H1 (cell line): Measurements from ENCODE around the gene CTIF. TPM values are rescaled to one million over a fixed set of nuclear protein-coding genes. Genes with fewer than 3 reads are reported as not detected.

Experiments used
- CTCF ChIA-PET: fragments of 300-600 bp; sonication (Branson Sonifier 250); formaldehyde crosslinking; loops from one replicate; lab custom pipeline; 2021; ENCODE audit not compliant: partially characterized antibody; lab: Charles Lee
- POLR2A ChIA-PET: fragments of 300-600 bp; sonication (Branson Sonifier 250); formaldehyde crosslinking; loops from one replicate; lab custom pipeline; 2021; ENCODE audit warnings: inconsistent platforms; ENCODE audit not compliant: partially characterized antibody; lab: Charles Lee
- DNase-seq, 2 experiments: peaks; one replicate each; pipeline versions ENCODE4 v3.0.0 to v3.0.0-alpha.2; 2010 to 2022; ENCODE audit warnings: low spot score in 2 of 2, low read depth in 1 of 2, mixed read lengths in 1 of 2
- FAIRE-seq: peaks from 2 replicates; lab custom pipeline; 2011; peaks lifted over from hg19 to GRCh38; lab: Jason Lieb, UNC
- H2AFZ ChIP-seq: 2 replicates; pipeline ENCODE4 v1.8.1; 2012; ENCODE audit warnings: low read length, inconsistent platforms
- H2AK5ac ChIP-seq: 2 replicates; pipeline ENCODE4 v1.6.1; 2013; ENCODE audit warnings: low read depth, low read length
- H2BK120ac ChIP-seq: replicated peaks from 2 replicates; pipeline ENCODE3; 2013; ENCODE audit warnings: low read depth, low read length, inconsistent platforms
- H2BK12ac ChIP-seq: 2 replicates; pipeline ENCODE4 v1.6.1; 2013; ENCODE audit warnings: low read depth, low read length
- H2BK15ac ChIP-seq: 2 replicates; pipeline ENCODE4 v1.6.1; 2013; ENCODE audit warnings: low read length
- H2BK20ac ChIP-seq: 2 replicates; pipeline ENCODE4 v1.6.1; 2013; ENCODE audit warnings: low read length
- H2BK5ac ChIP-seq: 2 replicates; pipeline ENCODE4 v1.6.1; 2013; ENCODE audit warnings: low read depth, low read length
- H3K14ac ChIP-seq: 2 replicates; pipeline ENCODE4 v1.6.1; 2013; ENCODE audit warnings: inconsistent platforms; ENCODE audit not compliant: insufficient read length
- H3K18ac ChIP-seq: 2 replicates; pipeline ENCODE4 v1.6.1; 2013; ENCODE audit warnings: low read length; ENCODE audit errors: extremely low read depth
- H3K23ac ChIP-seq: 2 replicates; pipeline ENCODE4 v1.6.1; 2013; ENCODE audit warnings: inconsistent platforms; ENCODE audit not compliant: insufficient read length
- H3K23me2 ChIP-seq: 2 replicates; pipeline ENCODE4 v1.6.1; 2013; ENCODE audit warnings: low read depth, low read length
- H3K27ac ChIP-seq: 2 replicates; pipeline ENCODE4 v1.6.1; 2011; ENCODE audit warnings: low read depth, low read length, inconsistent platforms
- H3K27me3 ChIP-seq, 4 experiments: replicated peaks in 1 of 4; 1 replicate in 1 of 4; 2 replicates in 3 of 4; pipeline versions ENCODE4 v1.6.1 to v1.8.1; 2011 to 2013; ENCODE audit warnings: low read length in 3 of 4, mild to moderate bottlenecking in 3 of 4, inconsistent platforms in 2 of 4, mixed read lengths in 2 of 4, moderate library complexity in 1 of 4; ENCODE audit not compliant: control insufficient read depth in 3 of 4, insufficient read depth in 3 of 4; ENCODE audit errors: extremely low read depth in 1 of 4
- H3K36me3 ChIP-seq, 4 experiments: 2 replicates each; pipeline versions ENCODE4 v1.6.1 to v1.8.1; 2011 to 2013; ENCODE audit warnings: mild to moderate bottlenecking in 4 of 4, low read length in 3 of 4, moderate library complexity in 2 of 4, control low read depth in 1 of 4, inconsistent platforms in 1 of 4; ENCODE audit not compliant: insufficient read depth in 4 of 4, control insufficient read depth in 2 of 4
- H3K4ac ChIP-seq: replicated peaks from 2 replicates; pipeline ENCODE3; 2013; ENCODE audit warnings: low read length, low read depth, mixed read lengths, inconsistent platforms; ENCODE audit not compliant: insufficient read length
- H3K4me1 ChIP-seq, 4 experiments: replicated peaks in 1 of 4; 1 replicate in 1 of 4; 2 replicates in 3 of 4; pipeline versions ENCODE4 v1.6.1 to v1.8.1; 2011 to 2013; ENCODE audit warnings: low read length in 3 of 4, inconsistent platforms in 2 of 4, mixed read lengths in 1 of 4; ENCODE audit not compliant: insufficient read depth in 4 of 4, control insufficient read depth in 3 of 4
- H3K4me2 ChIP-seq, 2 experiments: 2 replicates each; pipeline versions ENCODE4 v1.6.1 to v1.8.1; 2011 to 2013; ENCODE audit warnings: low read depth in 2 of 2, low read length in 2 of 2, control low read depth in 1 of 2, inconsistent platforms in 1 of 2, mild to moderate bottlenecking in 1 of 2; ENCODE audit not compliant: insufficient read depth in 1 of 2
- H3K4me3 ChIP-seq, 4 experiments: fragments of 200-600, 300-600 bp in 1 of 4; sonication (generic), shearing (Covaris generic), sonication (Bioruptor Twin) in 1 of 4; 2 replicates each; pipeline versions ENCODE4 v1.5.1 to v1.8.1; 2011 to 2016; ENCODE audit warnings: low read length in 4 of 4, low read depth in 3 of 4, control low read depth in 2 of 4, inconsistent platforms in 2 of 4, mild to moderate bottlenecking in 2 of 4, mixed read lengths in 1 of 4, moderate library complexity in 1 of 4; ENCODE audit not compliant: insufficient read depth in 2 of 4; ENCODE audit errors: extremely low read depth in 1 of 4
- H3K56ac ChIP-seq: replicated peaks from 2 replicates; pipeline ENCODE3; 2013; ENCODE audit warnings: low read depth, mild to moderate bottlenecking, mixed read lengths, low read length, inconsistent platforms; ENCODE audit not compliant: insufficient read length
- H3K79me1 ChIP-seq: 2 replicates; pipeline ENCODE4 v1.6.1; 2013; ENCODE audit warnings: low read depth, low read length, control low read depth
- H3K79me2 ChIP-seq, 2 experiments: 2 replicates each; pipeline versions ENCODE4 v1.6.1 to v1.8.1; 2012 to 2013; ENCODE audit warnings: low read length in 2 of 2, mild to moderate bottlenecking in 2 of 2, inconsistent platforms in 1 of 2; ENCODE audit not compliant: insufficient read depth in 2 of 2, control insufficient read depth in 1 of 2
- H3K9ac ChIP-seq, 4 experiments: replicated peaks in 1 of 4; 1 replicate in 1 of 4; 2 replicates in 3 of 4; pipeline versions ENCODE4 v1.6.1 to v1.8.1; 2011 to 2013; ENCODE audit warnings: low read depth in 3 of 4, low read length in 3 of 4, control low read depth in 2 of 4, mild to moderate bottlenecking in 2 of 4, moderate library complexity in 2 of 4, inconsistent platforms in 1 of 4; ENCODE audit errors: extremely low read depth in 1 of 4
- H3K9me3 ChIP-seq, 2 experiments: 2 replicates each; pipeline versions ENCODE4 v1.6.1 to v1.8.1; 2012 to 2013; ENCODE audit warnings: mild to moderate bottlenecking in 2 of 2, moderate library complexity in 2 of 2, control low read depth in 1 of 2, inconsistent platforms in 1 of 2, low read depth in 1 of 2, low read length in 1 of 2, mixed read lengths in 1 of 2; ENCODE audit not compliant: insufficient read depth in 2 of 2
- H4K20me1 ChIP-seq, 2 experiments: replicated peaks in 1 of 2; 2 replicates each; pipeline versions ENCODE3 to v1.8.1; 2011 to 2013; ENCODE audit warnings: inconsistent platforms in 2 of 2, low read length in 2 of 2, mild to moderate bottlenecking in 1 of 2; ENCODE audit not compliant: insufficient read depth in 2 of 2, control insufficient read depth in 1 of 2
- H4K5ac ChIP-seq: 2 replicates; pipeline ENCODE4 v1.6.1; 2013; ENCODE audit warnings: low read length, low read depth, mixed read lengths, inconsistent platforms; ENCODE audit not compliant: insufficient read length
- H4K8ac ChIP-seq: 2 replicates; pipeline ENCODE4 v1.8.0; 2013; ENCODE audit warnings: mild to moderate bottlenecking, moderate library complexity, low read length, inconsistent platforms; ENCODE audit not compliant: insufficient read depth; ENCODE audit errors: extremely low read depth
- H4K91ac ChIP-seq: replicated peaks from 2 replicates; pipeline ENCODE3; 2013; ENCODE audit warnings: low read length, mixed read lengths, inconsistent platforms; ENCODE audit not compliant: insufficient read length
- ASH2L ChIP-seq: fragments of 200-600, 300-600 bp; sonication (generic); IDR thresholded peaks from one replicate; pipeline ENCODE4 v1.7.1; 2017; ENCODE audit warnings: low read length
- E2F6 ChIP-seq: IDR thresholded peaks from 2 replicates; pipeline ENCODE4 v1.6.1; 2012; ENCODE audit warnings: inconsistent platforms
- HDAC6 ChIP-seq: IDR thresholded peaks from one replicate; pipeline ENCODE4 v1.7.1; 2012; ENCODE audit warnings: low read depth, mild to moderate bottlenecking, inconsistent platforms, low read length, moderate library complexity
- SIN3A ChIP-seq, 2 experiments: IDR thresholded peaks in 1 of 2; conservative IDR thresholded peaks in 1 of 2; 2 replicates each; pipeline ENCODE4 v1.6.1; 2011 to 2012; ENCODE audit warnings: low read length in 2 of 2, improper control_type of control experiment in 1 of 2, low read depth in 1 of 2, mild to moderate bottlenecking in 1 of 2
- SIRT6 ChIP-seq: IDR thresholded peaks from one replicate; pipeline ENCODE4 v1.7.1; 2012; ENCODE audit warnings: low read length, inconsistent platforms
- SIX5 ChIP-seq: IDR thresholded peaks from 2 replicates; pipeline ENCODE4 v1.6.1; 2011; ENCODE audit warnings: mild to moderate bottlenecking, low read depth, low read length
- TAF1 ChIP-seq: IDR thresholded peaks from 2 replicates; pipeline ENCODE4 v1.6.1; 2011; ENCODE audit warnings: mild to moderate bottlenecking, low read depth, low read length
- YY1 ChIP-seq: IDR thresholded peaks from 2 replicates; pipeline ENCODE4 v1.6.1; 2011; ENCODE audit warnings: low read depth, mild to moderate bottlenecking, low read length
- WGBS, 2 experiments: shearing (Covaris generic) in 1 of 2; methylation state at CpG; one replicate each; pipeline versions ENCODE4 v1.1.6 to v1.1.7; 2013 to 2015; ENCODE audit warnings: low lambda C conversion rate in 2 of 2, mixed read lengths in 2 of 2, inconsistent platforms in 1 of 2, low coverage in 1 of 2, missing lambda C conversion rate in 1 of 2; ENCODE audit not compliant: insufficient replicate concordance in 2 of 2, insufficient coverage in 1 of 2, insufficient read length in 1 of 2; ENCODE audit errors: extremely low coverage in 1 of 2, missing lambda C conversion rate in 1 of 2; 5-methylcytosine and 5-hydroxymethylcytosine counted together
- polyA plus RNA-seq, 7 experiments: library from polyadenylated mRNA; depleted of rRNA in 3 of 7; stranded (reverse) in 5 of 7; unstranded in 2 of 7; fragments of >200 nt in 5 of 7; fragments of 200-250 nt in 2 of 7; gene quantifications; 1 replicate in 5 of 7; 2 replicates in 1 of 7; 4 replicates in 1 of 7; pipeline versions ENCODE4 v1.2.1 to v1.2.3, GENCODE V29; 2011 to 2013; ENCODE audit warnings: missing spikeins in 2 of 7, mixed read lengths in 2 of 7
- total RNA-seq: library from RNA; stranded (reverse); fragmentation: NEBNext Ultra II Directional; extraction: Animal tissue kit (Norgen Biotek cat#: 25700); gene quantifications from 2 replicates; pipeline ENCODE4 v1.2.1, GENCODE V29; 2021

The CTIF gene
- total and polyA plus RNA-seq, 2 of the 8 experiments (the other 6 are each of a cell fraction or from before 2014, with no cell fraction given), result 9.0 to 17.8 TPM

GRCh38 chr18:48693625-48694262, 154.9 kb downstream of the CTIF start:
- no peaks in the 10 kb centered on the region for H3K23me2 ChIP-seq
- H3K27ac ChIP-seq, result no peak overlapping the region
- H3K36me3 ChIP-seq, result no peaks in the 10 kb centered on the region
- H3K4me1 ChIP-seq, result no peaks in the 10 kb centered on the region
- no peak overlapping the region for H4K91ac ChIP-seq
- 90% methylated on average over 8 of the region's 8 CpGs; no CpG with 5 or more reads in 1 of the 2 experiments for WGBS, 2 experiments
- H3K18ac ChIP-seq, result no peak overlapping the region
- no peak overlapping the region for H3K9ac ChIP-seq
- no peak overlapping the region for H2BK15ac ChIP-seq
- no peak overlapping the region for H3K4ac ChIP-seq
- no peak overlapping the region for H3K23ac ChIP-seq
- H4K20me1 ChIP-seq, result no peaks in the 10 kb centered on the region
- H3K79me2 ChIP-seq, result no peaks in the 10 kb centered on the region
- H2BK20ac ChIP-seq, result no peak overlapping the region
- POLR2A ChIA-PET, result interaction anchor here (0.6 kb wide), 1 partner anchor 187 kb away, joined by 3 read pairs; no protein-coding TSS in a partner anchor
- no peak overlapping the region for H2AFZ ChIP-seq
- no peak for DNase-seq
- no peaks in the 10 kb centered on the region for H3K9me3 ChIP-seq
- CTCF ChIA-PET, result interaction anchor here (0.9 to 1.5 kb wide), 3 partner anchors 18 to 44 kb away, joined by 3 to 4 read pairs (median 4); no protein-coding TSS in a partner anchor
- H3K14ac ChIP-seq, result no peak overlapping the region
- H2BK12ac ChIP-seq, result no peak overlapping the region
- no peak overlapping the region for H3K56ac ChIP-seq
- no peak overlapping the region for H4K8ac ChIP-seq
- no peak overlapping the region for H4K5ac ChIP-seq
- no peak overlapping the region for H3K4me2 ChIP-seq
- H3K79me1 ChIP-seq, result no peaks in the 10 kb centered on the region
- H2BK120ac ChIP-seq, result no peak overlapping the region
- H2AK5ac ChIP-seq, result no peak overlapping the region; the same call in 1 of the 2 replicates
- no peak overlapping the region for H2BK5ac ChIP-seq
- H3K27me3 ChIP-seq, result no peaks in the 10 kb centered on the region
- no peak overlapping the region for H3K4me3 ChIP-seq
- FAIRE-seq, result no peak
- TF ChIP-seq SIX5, result no peak
- TF ChIP-seq YY1, result no peak
- TF ChIP-seq ASH2L, result no peak
- no peak for TF ChIP-seq SIN3A (conservative IDR thresholded peaks at IDR 0.05 in 1 of 2, IDR thresholded peaks at IDR 0.05 in 1 of 2; ENCODE audit: low read depth in 1 of 2, low read length in 2 of 2)
- no peak for TF ChIP-seq TAF1
- TF ChIP-seq HDAC6, result no peak
- no peak for TF ChIP-seq SIRT6
- TF ChIP-seq E2F6, result no peak
